NCI-H146 treated with DMSO at 0.1 percent for 48 hours (cell line): Measurements from ENCODE around the gene TMX2.
A peak's percentile ranks its signal among the peaks of the same experiment; 100 is the strongest.
"Not testable (repeated sequence)": the region's sequence is repeated elsewhere in the genome, so short reads cannot be mapped to it uniquely, and the experiment has no call there.

ENCODE experiments used
- DNase-seq: peaks from one replicate; lab custom pipeline; 2025; ENCODE audit not compliant: unreplicated experiment; lab: John Stamatoyannopoulos, UW

TMX2 gene, protein sequence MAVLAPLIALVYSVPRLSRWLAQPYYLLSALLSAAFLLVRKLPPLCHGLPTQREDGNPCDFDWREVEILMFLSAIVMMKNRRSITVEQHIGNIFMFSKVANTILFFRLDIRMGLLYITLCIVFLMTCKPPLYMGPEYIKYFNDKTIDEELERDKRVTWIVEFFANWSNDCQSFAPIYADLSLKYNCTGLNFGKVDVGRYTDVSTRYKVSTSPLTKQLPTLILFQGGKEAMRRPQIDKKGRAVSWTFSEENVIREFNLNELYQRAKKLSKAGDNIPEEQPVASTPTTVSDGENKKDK

DNA sequence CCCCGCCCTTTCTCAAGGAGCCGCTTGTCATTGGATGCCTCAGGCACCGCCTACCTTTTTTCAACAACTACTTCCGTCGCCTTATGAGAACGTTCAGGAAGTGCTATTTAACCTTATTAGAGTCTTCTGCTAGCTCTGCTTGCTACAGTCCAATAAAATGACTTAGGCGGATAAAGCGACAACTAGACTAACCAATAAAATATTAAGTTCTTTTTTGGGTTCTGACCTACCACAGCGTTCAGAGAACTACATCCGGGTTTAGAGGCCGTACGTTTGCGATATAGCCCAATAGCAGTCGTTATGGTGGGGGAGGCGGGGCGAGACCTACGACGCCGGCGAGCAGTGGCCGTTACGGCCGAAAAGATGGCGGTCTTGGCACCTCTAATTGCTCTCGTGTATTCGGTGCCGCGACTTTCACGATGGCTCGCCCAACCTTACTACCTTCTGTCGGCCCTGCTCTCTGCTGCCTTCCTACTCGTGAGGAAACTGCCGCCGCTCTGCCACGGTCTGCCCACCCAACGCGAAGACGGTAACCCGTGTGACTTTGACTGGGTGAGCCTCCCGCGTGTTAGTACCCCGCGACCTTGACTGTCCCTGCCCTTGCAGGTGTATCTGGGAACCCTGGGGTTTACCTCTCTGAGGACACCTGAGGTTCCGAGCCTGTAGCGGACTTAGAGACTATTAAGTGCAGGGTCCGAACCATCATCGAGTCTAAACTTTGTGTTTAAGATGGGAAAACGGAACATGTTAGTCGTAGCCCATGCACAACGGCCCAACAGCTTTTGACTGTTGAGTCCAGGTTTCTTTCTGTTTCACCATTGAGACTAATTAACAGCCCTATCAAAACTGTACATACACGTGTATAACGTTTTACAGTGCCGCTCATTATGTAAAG lies at the start of gene TMX2:
Gene TMX2 (plus strand): TSS at position 338 of the 895 bp plus-strand sequence. CDS start 26 bp downstream, at position 364.
- DNase-seq = peak; percentile 99

DNA sequence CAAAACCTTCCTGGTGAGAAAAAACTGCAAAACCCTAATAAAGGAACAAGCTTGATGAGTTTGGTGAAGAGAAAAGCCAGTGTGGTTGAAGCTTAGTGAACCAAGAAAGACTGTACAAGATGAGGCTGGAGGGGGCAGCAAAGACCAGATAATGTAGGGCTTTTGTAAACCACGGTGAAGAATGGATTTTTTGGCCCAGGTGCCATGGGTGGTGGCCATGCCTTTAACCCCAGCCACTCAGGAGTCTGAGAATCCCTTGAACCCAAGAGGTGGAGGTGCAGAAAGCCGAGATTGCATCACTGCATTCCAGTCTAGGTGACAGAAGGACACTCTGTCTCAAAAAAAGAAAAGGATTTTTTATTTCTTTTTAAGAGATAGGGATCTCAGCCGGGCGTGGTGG lies 49.5 kb upstream of the TMX2 start:
- DNase-seq = no peak

- DNase-seq = no peak
These were observed 48.4 kb upstream of the TMX2 start for GRCh38 chr11:57663975-57664374.

DNA sequence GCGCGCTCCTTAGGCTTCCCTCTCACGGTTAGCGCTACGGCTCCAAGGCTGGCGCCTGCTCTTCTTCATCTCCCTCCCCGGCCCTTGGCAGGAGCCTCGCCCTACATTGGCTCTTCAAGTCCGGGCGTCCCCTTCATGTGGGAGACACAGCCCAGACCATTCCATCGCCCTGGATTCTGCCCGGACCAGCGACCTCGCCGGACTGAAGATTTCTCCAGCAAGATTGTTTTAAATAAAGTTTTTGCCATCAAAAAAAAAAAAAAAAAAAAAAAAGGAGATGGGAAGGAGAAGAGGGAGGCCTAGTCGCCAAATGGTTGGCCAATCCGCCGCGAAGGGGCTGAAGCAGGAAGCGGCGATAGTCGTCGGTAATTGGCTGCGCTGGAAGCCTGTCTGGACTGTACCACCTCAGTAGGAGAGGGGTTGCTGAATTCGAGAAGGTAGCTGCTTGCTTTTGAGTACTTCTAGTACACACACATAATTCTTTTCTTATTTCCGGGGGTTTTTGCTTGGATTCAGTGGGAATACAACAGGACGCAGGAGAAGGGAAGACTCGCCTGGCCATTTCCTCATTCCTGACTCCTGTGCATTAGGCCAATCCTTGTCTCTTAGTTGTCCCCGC lies 45.2 kb upstream of the TMX2 start:
- peak; percentile 99 for DNase-seq

DNA sequence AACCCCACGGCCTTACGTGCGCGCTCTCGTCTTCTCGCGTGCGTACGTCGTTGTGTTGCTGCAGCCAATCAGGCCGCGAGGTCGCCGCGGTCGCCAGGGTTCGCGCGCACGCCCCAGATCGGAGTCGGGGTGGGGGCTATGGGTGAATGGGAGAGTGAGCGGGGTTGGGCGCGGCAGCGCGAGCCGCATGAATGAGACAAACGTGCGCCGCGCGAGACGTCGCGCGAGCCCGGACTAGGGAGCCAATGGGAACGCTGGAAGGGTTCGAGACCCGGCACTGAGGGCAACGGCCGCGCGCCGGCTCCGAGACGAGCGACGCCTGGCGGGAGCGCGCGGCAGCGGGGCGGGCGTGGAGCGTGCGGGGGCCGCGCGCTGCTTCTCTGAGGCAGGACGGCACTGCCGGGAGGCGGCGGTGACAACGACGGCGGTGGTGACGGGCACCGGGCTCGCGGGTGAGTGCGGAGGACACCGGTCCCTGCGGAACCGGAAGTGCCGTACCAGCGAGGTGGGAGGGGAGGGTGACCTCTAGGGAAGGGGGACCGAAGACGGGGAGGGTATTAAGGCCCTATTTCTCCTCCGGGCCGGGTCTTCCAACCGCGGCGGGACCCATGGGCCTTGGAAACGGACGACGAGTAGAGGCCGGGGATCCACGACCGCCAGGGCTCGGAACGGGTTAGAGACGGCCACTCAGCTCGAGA lies 44.5 kb upstream of the TMX2 start, which contains the start of gene ZDHHC5:
Gene ZDHHC5 (plus strand): TSS at position 379 of the 698 bp plus-strand sequence. CDS start 4,977 bp downstream, outside the sequence.
- peak; percentile 99 for DNase-seq

- no peak for DNase-seq
These were observed 44.0 kb upstream of the TMX2 start for GRCh38 chr11:57668434-57668782.

- no peak for DNase-seq
These were observed 38.1 kb upstream of the TMX2 start for GRCh38 chr11:57674251-57674650.

- no peak for DNase-seq
These were observed 37.0 kb upstream of the TMX2 start for GRCh38 chr11:57675176-57675941.

DNA sequence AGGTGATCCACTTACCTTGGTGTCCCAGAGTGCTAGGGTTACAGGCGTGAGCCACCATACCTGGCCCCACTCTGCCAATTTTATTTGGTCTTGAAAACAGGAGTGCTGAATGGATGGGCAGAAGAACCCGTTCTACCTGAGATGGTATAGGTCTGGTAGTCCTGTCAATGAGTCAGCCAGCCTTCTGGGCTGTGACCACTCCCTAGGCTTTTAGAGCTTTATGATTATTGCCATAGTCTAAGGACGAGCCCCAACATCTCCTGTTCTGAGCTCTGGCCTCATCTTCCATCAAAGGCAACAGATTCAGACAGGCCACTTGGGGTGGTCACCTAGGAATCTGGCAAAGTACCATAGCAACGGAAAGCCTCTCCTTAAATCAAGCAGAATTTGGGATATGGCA lies 33.0 kb upstream of the TMX2 start:
- no peak for DNase-seq

DNA sequence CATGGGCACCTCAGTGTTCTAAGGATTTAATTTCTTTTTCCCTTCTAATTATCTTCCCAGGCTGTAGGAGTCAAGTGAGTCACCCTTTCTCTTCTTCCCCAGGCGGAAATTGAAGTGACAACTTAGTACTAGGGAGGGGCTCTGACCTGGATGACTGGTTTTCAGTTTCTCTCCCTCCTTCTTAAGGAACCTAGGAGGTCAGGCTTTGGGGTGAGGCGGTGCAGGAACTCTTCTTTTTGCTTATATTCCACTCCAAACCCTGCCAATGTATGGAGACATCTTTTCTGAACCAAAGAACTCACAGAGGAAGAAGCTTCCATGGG lies 31.9 kb upstream of the TMX2 start:
- no peak for DNase-seq

GRCh38 chr11:57681168-57681567 lies 31.2 kb upstream of the TMX2 start:
- no peak for DNase-seq

GRCh38 chr11:57690474-57690873 lies 21.9 kb upstream of the TMX2 start:
- not testable (repeated sequence) for DNase-seq

DNA sequence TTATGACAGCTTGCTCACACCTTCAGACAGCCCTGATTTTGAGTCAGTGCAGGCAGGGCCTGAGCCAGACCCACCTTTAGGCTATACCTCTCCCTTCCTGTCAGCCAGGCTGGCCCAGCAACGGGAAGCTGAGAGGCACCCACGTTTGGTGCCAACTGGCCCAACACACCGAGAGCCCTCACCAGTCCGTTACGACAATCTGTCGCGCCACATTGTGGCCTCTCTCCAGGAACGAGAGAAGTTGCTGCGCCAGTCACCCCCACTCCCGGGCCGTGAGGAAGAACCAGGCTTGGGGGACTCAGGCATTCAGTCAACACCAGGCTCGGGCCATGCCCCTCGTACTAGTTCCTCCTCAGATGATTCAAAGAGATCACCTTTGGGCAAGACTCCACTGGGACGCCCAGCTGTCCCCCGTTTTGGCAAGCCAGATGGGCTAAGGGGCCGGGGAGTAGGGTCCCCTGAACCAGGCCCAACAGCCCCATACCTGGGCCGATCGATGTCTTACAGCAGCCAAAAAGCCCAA lies 13.5 kb upstream of the TMX2 start:
- no peak for DNase-seq

DNA sequence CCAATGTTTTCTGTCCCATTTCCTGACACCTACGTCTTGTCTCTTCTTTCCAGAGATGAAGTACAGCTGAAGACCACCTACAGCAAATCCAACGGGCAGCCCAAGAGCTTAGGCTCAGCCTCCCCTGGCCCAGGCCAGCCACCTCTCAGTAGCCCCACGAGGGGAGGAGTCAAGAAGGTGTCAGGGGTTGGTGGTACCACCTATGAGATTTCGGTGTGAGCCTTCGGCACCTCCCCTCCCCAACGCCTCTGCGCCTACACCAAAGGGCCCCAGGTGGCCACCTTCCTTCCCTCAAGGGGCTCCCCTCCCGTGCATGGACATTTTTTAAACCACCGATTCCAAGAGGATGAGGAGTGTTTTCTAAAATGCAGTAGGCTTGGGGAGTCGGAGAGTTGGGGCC lies 12.6 kb upstream of the TMX2 start:
- DNase-seq = no peak

- no peak for DNase-seq
These were observed 12.0 kb upstream of the TMX2 start for GRCh38 chr11:57700425-57700824.

DNA sequence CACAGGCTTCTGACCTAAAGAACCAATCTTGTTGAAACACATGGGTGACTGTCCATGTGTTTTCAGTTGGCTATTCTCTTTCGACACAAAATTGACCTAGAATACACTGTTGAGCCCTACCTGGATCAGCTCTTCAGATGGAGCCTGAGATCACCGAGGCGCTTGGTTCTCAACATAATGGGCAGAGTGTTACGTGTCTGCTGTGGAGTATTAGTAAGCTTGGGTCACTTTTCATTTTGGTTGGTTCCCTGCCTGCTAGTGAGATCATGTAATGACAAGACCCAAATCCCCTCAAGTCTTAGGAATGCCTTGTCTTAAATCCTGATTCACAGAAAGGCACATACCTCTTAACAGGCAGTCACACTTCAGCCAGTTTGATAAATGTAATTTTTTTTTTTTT lies 9.1 kb upstream of the TMX2 start:
- no peak for DNase-seq

DNA sequence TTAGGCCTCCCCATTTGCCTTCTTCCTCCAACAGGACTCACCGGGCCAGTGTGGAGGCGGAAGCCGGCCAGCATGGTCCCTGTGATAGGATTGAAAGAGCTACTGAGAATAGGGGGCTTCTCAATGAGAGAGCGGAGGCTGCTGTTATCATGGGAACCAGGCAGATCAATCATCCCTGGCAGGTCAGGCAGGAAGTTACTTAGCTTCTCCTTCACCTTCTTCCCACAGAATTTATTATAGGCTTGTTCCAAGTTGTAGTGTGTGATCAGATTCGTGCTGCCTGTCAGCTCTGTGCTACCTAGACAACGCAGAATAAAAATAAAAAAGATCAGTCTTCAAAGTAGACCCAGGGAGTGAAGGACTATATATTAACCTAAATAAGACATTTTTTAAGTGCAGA lies 7.5 kb upstream of the TMX2 start:
- no peak for DNase-seq

DNA sequence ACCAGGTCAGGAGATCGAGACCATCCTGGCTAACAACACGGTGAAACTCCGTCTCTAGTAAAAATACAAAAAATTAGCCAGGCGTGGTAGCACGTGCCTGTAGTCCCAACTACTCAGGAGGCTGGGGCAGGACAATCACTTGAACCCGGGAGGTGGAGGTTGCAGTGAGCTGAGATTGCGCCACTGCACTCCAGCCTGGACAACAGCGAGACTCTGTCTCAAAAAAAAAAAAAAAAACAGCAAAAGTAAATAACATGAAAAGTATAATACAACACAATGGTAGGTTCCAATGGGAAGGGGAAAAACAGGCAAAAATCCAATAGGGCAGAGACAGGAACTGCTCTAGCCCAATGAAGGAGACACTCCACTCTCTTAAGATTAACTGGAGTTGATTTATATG lies 7.0 kb upstream of the TMX2 start:
- not testable (repeated sequence) for DNase-seq

DNA sequence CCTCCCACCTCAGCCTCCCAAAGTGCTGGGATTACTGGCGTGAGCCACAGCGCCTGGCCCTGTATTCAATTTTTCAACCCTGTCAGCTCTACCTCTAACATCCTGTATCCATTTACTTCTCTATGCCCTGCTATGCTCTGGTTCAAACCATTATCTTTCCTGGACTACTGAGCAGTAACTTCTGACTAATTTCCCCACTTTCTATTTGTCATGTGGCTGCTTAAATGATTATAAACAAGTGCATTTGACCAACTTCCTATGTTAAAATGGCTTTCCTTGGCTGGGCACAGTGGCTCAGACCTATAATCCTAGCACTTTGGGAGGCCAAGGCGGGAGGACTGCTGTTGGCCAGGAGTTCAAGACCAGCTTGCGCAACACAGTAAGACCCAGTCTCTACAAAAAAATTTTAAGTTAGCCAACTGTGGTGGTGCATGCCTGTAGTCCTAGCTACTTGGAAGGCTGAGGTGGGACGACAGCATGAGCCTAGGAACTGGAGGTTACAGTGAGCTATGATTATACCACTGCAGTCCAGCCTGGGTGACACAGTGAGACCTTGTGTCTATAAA lies 2.5 kb upstream of the TMX2 start:
- no peak for DNase-seq
